ENCODE data around the gene DPH2.

DNA sequence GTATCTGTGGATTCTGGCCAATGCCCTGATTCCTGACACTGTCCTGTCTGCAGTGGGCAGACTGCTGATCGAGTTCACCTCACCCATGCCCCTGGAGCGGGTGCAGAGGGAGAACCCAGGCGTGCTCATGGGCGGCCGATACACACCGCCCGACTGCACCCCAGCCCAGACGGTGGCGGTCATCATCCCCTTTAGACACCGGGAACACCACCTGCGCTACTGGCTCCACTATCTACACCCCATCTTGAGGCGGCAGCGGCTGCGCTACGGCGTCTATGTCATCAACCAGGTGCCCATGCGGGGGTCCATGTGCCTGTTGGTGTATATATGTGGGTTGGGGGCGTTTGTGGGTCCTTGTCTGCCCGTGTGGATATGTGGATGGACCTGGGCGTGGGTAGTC, 11.8 kb downstream of the DPH2 start:
- no peak for TF ChIP-seq EZH2 (IDR thresholded peaks at IDR 0.05; ENCODE audit: borderline replicate concordance, low read depth, low read length, severe bottlenecking)
- TF ChIP-seq, protein P1, sequence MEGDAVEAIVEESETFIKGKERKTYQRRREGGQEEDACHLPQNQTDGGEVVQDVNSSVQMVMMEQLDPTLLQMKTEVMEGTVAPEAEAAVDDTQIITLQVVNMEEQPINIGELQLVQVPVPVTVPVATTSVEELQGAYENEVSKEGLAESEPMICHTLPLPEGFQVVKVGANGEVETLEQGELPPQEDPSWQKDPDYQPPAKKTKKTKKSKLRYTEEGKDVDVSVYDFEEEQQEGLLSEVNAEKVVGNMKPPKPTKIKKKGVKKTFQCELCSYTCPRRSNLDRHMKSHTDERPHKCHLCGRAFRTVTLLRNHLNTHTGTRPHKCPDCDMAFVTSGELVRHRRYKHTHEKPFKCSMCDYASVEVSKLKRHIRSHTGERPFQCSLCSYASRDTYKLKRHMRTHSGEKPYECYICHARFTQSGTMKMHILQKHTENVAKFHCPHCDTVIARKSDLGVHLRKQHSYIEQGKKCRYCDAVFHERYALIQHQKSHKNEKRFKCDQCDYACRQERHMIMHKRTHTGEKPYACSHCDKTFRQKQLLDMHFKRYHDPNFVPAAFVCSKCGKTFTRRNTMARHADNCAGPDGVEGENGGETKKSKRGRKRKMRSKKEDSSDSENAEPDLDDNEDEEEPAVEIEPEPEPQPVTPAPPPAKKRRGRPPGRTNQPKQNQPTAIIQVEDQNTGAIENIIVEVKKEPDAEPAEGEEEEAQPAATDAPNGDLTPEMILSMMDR (IDR thresholded peaks at IDR 0.05; ENCODE audit: borderline replicate concordance, extremely low read depth, low read length, poor library complexity, severe bottlenecking), result no peak

All from DND-41 (cell line).